Activated T-cell treated with anti-CD3 and anti-CD28 coated beads for 4 hours (primary cell): Measurements from ENCODE around the gene RASD2.

Experiments
- DNase-seq: peaks from one replicate; pipeline ENCODE4 v3.0.0-alpha.2; 2020

The RASD2 gene

DNA sequence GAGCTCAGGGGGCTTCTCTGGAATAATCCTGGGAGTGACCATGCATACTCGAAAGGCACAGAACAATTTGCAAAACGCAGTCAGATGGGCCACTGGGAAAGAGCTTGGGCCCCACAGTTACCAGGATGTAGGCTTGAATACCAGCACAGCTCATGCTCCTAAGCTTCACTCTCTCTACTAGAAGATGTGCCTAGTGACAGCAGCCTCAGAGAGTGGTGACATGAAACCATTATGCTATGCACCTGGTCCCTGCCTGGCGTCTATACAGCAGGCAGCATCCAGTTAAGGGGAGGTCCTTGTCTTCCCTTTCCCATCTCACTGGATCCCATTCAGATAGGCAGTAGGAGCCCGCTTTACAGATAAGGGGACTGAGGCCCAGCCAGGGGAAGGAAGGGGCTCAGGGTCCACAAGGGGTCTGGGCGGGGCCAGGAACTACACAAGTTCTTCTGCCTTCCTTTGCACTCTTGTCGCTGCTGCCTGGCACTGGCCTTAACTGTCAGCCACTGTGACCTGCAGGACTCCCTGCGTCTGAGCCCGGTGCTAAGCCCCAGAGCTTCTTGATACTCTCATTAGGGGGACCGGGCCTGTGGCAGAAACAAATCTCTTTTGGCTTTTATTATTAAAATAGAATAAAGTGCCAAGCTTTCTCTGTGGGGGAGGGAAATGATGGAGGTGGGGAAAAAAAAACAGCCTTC lies 21.2 kb upstream of the RASD2 start:
- no peak for DNase-seq

DNA sequence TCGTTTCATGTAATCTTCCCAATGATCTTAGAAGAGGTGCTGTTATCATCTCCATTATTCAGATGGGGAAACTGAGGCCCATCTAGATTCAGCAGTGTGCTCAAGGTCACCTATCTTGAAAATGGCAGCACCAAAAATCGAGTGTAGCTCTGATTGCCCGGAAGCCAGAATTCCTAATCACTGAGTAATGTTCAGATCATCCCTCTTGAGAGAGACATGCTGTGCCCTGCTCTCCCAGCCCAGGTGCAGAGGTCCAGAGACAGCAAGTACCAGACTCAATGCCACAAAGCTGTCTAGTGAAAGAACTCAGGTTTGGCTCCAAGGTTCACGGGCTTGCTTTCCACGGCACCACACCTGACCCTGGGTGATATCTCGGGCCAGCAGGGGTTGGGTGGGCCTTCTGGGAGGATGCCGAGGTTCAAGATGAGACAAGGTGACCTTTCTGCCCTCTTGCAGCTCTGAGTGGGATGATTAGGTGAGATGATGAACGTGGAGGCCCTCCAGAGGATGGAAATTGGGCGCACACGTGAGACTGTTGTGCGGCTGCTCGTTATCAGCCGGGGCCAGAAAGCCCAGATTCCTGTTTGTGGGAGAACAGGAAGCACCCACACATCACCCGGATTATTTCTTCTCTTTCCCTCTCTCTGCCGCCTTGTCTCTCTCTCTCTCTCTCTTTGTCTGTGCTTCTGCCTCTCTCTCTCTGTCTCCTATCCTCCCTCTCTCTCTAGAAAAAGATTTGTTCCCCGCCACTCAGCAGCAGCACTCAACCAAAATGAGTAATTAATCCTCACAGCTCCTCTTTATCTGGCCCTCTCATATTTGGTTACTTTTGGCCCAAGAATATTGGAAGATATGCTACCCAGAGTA lies 19.0 kb upstream of the RASD2 start:
- no peak for DNase-seq

DNA sequence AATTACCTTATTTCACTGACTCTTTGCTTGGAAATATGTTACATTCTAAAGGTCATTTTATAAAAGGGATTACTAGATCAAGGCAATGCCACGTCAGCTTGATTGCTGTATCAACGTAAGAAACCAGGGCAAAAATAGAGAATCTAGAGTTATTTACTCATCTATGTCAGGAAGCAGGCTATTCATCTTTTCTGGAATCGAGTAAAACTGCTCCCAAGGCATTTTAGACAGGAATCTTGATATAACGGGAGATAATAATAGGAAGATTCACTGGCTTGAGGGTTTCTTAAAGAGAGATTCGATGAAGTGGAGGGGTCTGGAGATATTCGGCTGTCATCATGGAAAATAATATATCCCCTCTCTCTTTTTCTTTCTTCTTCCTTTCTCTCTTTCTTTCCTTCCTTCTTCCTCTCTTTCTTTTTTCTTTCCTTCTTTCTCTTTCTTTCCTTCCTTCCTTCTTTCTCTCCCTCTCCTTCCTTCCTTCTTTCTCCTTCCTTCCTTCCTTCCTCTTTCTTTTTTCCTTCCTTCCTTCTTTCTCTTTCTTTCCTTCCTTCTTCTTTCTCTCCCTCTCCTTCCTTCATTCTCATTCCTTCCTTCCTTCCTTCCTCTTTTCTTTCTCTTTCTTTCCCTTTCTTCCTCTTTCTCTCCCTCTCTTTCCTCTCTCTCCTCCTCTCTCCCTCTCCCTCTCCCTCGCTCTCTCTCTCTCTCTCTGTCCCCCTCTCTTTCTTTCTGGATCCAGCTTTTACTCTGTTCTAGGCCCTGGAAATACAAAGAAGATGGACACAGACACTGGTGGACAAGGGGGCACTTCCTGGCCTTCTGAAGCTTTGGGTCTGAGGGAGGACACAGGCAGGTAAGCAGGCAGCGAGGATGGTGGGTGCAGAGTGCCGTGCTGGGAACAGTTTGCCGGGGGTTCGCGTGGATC lies 18.1 kb upstream of the RASD2 start:
- DNase-seq, result no peak

DNA sequence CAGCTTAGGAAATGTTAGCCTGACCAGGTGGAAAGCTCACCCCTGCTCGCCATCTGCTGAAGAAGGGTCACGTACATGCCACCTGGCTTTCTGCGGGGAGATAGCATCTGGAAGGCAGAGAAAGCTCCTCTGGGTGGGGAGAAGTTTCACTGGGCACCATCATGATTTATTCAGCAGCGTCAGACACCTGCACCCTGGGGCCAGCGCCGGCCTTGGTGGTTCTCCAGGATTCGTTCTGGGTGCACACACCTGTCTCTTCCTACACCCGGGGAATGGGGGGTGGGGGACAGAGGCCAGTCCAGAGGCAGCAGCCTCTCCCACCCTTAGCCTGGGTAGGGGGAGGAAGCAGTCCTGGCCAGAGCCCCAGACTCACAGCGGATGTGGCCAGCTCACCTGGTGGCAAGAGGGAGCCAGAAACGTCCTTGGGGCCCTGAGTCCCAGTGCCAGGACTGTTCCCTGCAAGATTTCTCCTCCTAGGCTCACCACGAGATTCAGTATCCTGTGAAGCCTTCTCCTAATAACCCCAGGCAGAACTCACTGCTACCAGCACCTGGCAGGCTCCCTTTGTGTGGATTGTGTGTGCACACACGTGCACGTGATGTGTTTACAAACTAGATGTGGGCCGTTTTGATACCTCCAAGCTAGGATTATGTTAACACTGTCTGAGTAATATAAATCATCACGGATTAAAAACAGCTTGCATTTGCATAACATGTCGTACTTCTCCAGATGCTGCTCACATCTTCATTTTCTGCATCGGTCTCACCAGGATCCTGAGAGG lies 17.3 kb upstream of the RASD2 start:
- DNase-seq, result no peak

DNA sequence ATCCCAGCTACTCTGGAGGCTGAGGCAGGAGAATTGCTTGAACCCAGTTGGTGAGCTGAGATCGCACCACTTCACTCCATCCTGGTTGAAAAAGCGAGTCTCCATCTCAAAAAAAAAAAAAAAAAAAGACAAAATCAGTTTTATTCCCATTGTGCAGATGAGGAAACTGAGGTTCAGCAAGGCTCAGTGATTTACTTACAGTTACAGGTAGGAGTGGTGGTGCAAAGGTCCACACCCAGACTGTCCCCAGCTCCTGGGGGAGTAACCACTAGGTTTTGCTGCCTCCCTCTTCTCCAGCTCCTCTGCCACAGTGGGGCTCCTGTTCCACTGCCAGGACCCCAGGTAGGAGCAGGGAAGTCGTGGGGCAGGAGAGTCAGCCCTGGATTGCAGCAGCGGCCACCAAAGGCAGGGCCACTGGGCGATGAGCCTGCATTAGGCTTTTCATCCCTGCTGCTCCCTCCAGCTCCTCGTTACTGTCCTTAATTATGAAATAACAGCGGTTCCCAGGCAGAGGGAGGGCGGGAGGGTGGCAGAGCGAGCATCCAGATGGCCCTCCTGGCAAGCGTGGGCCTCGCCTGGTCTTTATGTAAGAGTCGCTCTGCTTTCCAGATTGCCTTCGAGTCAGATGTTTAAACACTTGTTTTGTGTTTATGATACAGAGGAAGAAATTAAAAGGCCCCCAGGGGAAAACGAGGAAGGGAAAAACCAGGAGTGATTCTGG lies 15.5 kb upstream of the RASD2 start:
- no peak for DNase-seq

DNA sequence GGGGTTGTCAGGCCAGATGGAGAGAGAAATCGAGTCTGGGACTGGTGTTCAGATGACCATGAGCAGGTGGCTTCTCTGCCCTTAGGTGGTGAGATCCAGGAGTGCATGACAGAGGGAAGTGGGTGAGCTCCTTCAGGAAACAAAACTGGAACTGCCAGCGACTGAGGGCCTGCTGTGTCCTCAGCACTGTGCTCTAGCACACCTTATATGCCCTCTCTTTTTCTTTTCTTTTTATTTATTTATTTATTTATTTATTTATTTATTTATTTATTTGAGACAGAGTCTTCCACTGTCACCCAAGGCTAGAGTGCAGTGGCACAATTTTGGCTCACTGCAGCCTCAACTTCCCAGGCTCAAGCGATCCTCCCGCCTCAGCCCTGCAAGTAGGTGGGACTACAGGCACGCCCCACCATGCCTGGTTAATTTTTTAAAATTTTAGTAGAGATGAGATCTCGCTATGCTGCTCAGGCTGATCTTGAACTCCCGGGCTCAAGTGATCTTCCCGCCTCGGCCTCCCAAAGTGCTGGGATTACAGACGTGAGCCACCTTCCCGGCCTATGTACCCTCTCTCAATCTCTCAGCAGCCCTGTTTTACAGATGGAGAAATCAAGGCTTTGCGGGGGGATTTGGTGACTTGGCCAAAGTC lies 14.8 kb upstream of the RASD2 start:
- DNase-seq, result no peak

DNA sequence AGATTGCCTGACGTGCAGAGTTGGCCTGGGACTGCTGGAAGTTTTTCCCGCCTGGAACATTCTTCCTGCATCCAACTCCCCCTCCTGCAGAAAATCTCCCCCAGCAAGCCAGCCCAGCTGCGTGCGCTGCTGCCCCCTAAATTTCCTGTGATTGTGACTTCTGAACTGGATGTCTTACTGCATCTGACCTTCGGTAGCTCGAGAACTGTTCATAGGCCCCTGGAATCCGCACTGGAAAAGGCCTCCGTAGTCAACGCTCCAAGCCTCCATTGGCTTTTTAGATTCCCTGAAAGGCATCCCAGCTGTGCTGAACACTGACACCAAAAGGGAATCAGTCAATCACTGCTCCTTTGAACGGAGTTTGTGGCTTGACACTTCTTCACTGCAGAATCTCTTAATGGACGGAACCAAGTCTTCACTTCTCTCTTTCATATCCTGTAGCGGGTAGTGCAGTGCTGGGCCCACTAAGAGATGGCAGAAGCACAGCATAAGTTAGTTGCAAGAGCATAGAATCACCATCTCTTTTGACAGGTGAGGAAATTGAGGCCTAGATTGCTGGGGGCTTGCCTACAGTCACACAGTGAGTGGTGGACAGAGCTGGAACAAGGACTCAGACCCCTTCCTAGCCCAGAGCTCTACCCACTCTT lies 14.2 kb upstream of the RASD2 start:
- no peak for DNase-seq

DNA sequence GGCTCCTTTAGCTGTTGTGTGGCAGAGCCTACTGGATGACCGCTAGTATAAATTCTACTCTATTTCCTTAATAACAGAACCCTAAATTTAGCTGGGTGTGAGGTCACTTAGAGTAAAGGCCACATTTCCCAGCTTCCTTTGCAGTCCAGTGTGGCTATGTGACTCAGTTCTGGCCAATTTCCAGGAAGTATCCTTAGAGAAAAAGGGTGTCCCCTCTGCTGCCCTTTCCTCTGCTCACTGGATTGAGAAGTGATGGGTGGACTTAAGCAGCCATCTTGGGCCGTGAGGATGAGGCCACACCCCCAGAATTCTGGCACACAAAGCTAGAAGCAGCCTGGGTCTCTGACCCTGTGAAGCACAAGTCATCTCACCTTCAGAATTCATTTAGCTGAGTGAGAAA lies 11.7 kb upstream of the RASD2 start:
- DNase-seq, result no peak

DNA sequence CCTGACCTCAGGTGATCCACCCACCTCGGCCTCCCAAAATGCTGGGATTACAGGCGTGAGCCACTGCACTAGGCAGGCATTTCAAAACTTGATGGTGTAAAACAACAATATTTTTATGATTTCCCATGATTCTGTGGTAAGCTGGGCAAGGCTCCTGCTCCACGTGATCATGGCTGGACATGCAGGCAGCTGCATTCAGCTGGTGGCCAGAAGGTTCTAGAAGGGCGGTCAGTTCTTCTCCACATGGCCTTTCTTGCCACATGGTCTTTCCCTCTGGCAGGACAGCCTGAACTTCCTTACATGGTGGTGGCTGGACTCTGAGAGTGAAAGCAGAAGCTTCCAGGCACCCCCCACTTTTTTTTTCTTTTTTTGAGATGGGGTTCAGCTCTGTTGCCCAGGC lies 9.9 kb upstream of the RASD2 start:
- no peak for DNase-seq

DNA sequence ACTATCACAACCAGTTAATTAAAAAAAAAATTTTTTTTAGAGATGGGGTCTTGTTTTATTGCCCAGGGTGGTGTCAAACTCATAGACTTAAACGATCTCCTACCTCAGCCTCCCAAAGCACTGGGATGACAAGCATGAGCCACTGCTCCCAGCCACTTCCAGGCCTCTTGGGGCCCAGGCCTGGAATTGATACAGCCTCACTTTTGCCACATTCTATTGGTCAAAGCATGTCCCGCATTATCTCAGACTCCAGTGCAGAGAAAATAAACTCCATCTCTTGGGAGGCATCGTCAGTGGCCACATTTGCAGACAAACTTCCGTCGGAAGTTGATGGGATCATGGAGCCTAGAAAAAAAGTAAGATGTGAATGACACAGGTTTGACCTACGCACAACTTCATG lies 9.4 kb upstream of the RASD2 start:
- no peak for DNase-seq

DNA sequence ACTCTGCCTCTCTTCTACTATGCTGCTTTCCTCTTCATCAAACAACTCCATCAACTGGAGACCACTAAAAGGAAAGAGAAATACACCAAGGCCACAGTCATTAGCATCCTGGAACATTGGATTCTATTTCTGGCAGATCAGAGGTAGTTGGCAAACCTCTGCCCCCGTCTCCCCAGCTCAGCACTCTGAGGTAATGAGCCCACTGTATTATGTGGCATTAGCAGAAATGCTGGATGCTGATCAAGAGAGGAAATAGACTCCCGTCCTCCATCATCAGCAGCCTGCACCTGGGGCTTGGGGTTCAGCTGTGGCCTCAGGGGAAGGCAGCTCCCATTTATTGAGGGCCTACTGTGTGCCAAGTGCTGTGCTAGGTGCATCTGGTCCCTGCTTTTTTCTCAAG lies 9.0 kb upstream of the RASD2 start:
- no peak for DNase-seq

DNA sequence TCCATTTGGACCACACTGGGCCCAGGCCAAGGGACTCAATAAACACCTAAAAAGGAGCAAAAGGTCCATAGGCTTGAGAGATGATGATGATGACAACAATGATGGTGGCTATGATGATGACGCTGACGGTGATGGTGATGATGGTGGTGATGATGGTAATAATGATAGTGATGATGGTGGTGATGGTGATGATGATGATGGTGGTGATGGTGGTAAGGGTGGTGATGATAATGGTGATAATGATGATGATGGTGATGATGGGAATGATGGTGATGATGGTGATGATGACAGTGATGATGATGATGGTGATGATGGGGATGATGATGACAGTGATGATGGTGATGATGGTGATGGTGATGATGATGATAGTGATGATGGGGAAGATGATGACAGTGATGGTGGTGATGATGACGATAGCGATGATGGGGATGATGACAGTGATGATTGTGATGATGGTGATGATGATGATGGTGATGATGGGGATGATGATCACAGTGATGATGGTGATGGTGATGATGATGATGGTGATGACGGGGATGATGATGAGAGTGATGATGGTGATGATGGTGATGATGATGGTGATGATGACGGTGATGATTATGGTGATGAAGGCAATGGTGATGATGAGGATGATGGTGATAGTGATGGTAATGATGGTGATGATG lies 7.1 kb upstream of the RASD2 start:
- no peak for DNase-seq

DNA sequence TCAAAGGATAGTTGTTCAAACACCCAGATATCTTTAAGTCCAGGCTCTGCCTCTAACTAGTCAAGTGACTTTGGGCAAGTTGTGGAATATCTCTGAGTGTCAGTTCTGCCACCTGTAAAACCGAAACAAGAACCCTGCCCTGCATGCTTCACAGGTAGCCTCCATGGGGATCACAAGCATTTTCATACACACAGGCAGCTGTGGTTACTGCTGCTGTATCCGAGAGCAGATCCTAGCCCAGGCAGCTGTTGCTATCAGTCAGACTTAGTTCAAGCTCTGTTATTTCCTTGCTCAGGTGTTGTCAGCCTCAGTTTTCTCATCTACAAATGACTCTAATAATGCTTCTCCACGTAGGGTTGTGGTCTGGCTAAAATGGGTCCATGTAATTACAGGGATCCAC lies 6.5 kb upstream of the RASD2 start:
- DNase-seq, result no peak

DNA sequence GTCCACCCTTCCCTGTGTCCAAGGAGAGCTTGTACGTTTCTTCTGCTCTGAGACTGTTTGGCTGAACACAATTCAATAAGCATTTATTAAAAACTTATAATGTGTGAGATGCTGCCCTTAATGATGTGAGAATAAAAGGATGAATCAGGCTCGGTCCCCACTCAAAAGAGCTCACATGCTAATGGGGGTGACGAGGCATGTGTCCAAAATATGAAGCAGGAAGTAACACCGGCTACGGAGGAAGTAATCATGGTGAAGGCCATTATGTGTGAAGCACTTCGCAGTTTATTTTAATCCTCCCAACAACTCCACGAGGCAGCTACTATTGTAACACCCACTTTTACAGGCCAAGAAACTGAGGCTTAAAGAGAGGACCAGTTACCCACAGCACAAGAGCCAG lies 3.4 kb upstream of the RASD2 start:
- no peak for DNase-seq

DNA sequence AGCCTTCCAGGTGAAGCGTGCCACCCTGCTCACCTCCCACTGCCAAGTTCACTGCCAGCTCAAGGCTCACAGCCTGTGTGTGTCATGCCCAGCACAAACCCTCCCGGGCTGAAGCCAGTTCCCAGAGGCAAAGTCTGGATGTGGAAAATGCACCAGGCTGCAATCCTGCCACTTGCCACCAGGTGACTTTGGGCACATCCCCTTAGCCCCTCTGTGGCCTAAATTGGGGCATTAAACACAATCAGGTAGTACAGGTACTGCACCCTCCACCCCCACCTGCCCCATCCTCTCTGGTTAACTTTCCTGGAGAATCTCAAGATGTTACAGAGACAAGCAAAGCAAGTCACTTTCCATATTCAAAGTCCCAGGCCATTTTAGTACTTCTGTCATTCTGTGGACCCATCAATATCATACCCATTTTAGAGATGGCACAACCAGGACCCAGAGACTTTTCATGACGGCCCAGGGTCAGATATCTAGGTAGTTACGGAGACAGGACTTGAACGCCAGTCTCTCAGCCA lies 1.8 kb upstream of the RASD2 start:
- peak; percentile 10 for DNase-seq

DNA sequence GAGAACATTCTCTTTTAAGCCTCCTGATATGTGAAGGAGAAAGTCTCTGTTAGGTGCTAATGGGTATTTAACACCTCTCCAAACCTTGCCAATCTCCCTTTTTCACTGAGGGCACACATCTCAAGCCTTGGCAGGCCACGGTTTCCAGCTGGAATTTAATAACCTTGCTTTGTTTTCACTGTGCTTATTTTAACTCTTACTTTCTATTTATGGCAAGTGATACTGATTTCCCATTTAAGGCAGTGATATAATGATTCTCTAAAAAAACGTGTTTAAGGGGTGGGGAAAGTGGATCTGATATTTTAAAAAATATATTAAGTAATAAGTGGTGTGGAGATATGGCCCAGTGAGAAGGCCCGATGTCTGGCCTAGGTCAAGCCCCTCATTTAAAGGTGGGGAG lies 1.1 kb upstream of the RASD2 start:
- DNase-seq, result no peak

DNA sequence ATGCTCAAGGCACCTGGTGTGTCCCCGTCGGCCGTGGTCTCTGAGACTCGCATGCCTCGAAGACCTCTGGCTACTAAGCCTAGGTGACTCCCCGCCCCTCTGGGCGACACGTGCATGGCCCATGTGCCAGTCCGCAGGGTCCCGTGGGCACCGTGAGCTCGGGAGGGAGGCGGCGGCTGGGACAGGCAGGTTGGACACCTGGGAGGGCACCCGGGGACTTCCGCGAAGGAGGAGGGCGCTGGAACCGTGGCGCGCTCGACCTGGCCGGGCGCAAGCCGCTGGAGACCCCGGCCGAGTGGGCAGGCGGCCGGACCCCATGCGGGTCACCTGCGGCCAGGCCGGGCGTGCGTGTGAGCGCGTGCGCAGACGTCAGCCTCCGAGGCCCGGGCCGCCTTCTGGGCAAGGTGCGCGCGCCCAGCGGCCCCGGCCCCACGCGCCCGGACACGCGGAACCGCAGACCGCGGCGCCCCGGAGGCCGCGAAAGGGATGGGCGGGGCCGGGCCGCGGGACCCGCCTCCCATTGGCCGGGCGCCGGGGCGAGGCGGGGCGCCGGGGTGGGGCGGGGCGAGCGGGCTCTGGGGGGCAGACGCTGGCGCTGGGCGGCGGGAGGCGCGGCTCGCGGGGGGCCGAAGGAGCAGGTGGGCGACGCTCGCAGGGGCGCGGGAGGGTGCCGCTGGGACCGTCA lies 579 bp upstream of the RASD2 start:
- peak; percentile 61 for DNase-seq

DNA sequence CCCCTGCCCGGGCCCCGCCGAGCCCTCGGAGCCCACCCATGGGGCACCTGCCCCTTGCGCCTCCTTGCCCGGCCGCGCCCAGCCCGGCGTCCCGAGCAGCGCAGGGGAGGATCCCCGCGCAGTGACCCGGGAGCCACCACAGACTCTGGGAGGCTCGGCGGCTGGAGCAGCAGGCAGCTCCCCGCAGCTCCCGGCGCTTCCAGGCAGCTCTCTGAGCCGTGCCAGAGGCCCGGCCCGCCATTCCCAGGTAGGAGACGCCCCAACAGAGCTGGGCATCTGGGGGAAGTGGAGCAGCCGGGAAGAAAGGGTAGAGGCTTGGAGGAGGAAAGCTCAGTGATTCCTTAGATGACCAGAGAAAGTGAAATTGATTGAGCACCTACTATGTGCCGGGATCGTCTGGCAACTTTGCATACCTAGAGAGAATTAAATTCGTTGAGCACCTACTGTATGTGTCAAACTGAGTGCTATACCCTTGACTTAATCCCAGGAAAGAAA lies 670 bp downstream of the RASD2 start:
- DNase-seq, result no peak
